A172 (cell line): ENCODE data around the gene RHNO1. TPM values are rescaled to one million over a fixed set of nuclear protein-coding genes. Genes with fewer than 3 reads are reported as not detected.

Experiments
- DNase-seq: peaks from one replicate; pipeline ENCODE4 v3.0.0-alpha.2; 2015; ENCODE audit warnings: low spot score
- total RNA-seq: library from RNA; depleted of rRNA; stranded (reverse); fragments of >200 nt; shearing (Covaris generic); gene quantifications from 2 replicates; pipeline ENCODE4 v1.2.3, GENCODE V29; 2014; rRNA removed

The RHNO1 gene
- total RNA-seq, 1 experiment from 2014 or later: 30.2 TPM

DNA sequence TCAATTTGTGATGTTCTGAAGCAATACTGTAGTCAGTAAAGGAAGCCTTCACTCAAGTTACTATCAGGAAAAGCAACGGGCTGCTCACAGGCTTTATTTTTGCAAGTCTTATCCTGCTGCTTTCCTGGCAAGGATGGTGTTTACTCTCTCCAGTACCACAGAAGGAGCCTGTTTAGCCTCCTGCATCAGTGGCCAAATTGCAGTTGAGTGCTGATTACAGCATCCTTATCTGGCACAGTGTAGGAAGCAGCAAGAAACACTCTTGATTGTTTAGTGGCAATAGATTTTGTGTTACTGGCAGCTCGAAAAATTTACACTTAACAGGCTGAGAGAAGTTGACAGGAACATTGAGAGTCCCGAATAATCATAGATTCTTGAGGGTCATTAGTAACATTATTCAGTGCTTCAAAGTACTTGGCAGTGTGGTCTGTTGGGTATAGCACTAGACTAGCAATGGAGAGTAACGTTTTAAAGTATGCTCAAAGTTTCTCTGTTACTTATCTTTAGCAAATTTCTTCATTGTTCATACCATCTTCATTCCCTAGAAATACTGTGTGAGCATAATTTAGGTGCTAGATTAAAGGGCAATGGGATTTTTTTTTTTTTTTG, 25.4 kb downstream of the RHNO1 start:
- DNase-seq: no peak

DNA sequence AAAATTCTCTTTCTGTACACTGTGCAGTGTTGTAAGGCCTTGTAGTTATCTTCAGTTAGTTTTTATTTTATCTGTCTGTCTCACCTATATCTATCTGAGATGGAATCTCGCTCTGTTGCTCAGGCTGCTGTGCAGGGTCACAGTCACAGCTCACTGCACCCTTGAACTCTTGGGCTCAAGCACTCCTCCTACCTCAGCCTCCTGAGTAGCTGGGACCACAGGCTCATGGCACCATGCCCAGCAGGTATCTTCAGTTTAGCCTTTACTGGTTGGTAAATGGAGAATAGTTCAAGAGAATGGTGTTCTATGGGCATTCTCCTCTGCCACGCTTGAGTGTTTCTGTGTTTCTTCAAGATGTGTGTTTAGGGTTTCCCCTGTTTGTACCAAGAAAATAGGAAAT, 27.2 kb downstream of the RHNO1 start:
- no peak for DNase-seq

DNA sequence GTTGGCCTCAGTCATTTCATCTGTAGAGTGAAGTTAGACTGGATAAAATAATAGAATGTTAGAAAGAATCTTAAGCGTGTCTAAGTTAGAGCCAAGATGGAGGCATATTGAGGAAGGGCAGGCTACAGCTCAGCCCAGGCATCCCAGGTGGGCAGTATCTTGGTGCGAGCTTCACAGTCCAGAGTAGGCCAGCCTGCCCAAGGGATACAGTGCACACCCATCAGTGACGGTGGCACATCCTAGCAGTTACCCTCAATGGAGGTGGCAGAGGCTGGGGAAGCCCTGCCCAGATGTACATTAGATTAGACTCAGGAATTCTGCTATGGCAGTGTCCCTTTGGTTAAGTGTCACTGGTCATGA, 35.2 kb downstream of the RHNO1 start:
- DNase-seq: no peak

DNA sequence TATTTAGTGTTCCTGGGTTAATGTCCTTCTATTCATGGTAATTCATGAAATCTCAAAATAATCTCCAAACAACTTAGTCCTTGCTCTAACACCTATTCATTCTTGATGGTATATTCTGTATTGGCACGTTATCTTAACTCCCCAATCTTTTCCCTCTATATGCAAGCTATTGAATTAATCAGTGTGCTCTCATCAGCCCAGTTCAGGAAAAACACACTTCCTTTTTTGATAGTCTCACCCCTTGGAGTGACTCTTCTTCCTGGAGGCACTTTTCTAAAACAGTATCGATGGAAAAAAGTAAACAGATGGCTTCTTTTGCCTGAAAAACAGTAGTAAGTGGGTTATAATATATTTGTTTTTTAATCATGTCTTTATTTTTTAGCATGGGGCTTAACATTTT, 42.2 kb downstream of the RHNO1 start:
- no peak for DNase-seq

DNA sequence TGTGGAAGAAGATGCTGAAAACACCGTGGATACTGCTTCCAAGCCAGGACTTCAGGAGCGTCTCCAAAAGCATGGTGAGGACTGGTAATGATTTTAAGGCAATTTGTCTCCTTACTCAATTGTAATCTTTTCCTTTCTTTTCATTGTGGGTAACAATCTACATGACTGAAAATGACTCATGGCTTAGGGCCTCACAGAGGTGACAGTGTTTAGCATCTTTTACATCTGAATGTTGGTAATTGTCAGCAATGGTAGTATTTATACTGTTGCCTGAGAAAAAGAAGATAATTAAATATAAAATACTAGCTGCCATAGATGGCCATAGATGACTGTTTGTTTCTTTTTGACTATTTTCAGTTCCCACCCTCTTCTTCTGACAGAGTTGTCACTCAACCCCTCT, 45.3 kb downstream of the RHNO1 start:
- DNase-seq: peak; percentile 23

DNA sequence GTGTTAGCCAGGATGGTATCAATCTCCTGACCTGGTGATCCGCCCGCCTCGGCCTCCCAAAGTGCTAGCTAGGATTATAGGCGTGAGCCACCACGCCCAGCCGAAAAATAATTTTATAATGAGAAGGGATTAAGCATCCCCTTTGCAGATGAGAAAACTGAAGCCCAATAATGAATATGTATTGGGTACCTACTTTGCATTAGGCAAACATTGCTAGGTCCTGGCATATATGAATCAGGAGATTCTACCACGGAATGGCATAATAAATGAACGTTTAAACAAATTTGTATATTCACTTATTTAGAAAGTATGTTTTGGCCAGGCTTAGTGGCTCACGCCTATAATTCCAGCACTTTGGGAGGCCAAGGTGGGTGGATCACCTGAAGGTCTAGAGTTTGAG, 46.0 kb downstream of the RHNO1 start:
- no peak for DNase-seq

DNA sequence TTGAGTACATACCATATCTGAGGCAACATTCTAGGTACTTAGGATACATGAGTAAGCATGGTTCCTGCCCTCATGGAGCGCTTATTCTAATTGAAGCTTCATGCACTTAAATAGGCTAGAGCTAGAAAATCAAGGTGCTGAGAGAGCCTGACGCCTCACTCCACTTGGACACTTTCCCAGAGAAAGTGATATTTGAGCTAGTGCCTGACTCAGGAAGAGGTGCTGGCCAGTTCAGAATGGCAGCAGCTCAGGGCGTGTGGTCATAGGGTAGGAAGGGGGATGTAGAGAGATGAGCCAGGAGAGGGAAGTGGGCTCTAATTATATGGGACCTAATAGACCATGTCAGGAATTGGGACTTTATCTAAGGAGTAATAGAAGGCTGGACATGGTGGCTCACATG, 47.0 kb downstream of the RHNO1 start:
- peak; percentile 10 for DNase-seq

DNA sequence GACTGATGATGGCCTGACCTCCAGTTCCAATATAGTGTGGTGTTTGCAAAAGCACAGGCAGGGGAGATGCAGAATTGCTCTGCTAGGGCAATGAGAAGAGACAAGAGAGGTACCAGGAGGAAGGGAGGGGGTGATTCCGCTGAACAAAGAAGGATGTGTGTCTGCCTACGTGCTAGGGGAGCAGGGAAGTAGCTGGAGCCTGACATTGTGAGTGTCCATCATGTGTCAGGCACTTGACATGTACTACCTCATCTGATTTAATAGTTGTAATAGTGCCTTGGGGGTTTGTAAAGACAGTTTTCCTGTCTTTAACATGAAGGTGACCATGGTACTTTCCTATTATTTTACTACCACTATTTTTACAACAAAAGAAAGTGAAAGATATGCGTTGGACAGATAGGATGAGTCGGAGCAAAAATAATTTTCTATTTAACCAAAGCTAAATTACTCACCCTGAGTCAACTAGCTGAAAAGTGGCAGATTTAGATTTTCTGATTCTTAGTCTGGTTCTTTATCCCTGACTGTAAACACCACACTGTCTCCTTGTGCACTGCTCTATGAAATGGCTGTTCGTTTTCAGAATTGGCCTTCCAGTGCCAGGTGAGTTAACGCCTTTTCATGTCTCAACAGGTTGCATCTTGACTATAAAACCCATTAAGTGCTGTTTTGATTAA, 48.4 kb downstream of the RHNO1 start:
- DNase-seq: no peak

DNA sequence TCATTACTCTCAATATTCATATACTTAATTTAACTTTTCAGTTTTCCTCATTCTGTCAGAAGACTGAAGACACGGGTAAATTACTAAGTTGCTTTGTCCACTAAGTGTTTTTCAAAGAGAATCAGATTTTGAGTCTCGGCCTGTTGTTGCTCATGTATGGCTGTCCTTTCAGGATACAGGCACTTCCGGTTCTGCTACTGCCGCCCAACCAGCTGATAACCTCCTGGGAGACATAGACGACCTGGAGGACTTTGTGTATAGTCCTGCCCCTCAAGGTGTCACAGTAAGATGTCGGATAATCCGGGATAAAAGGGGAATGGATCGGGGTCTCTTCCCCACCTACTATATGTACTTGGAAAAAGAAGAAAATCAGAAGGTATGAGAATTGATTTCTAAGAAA, 53.8 kb downstream of the RHNO1 start:
- no peak for DNase-seq

DNA sequence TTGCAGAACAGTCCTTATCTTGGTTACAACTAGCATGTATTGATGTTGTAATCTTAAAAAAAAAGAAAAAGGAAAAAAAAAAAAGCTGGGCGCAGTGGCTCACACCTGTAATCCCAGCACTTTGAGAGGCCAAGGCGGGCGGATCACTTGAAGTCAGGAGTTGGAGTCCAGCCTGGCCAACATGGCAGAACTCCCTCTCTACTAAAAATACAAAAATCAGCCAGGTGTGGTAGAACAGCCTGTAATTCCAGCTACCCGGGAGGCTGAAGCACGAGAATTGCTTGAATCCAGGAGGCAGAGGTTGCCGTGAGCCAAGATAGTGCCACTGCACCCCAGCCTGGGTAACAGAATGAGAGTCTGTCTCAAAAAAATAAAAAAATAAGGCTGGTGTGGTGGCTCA, 56.6 kb downstream of the RHNO1 start:
- no peak for DNase-seq

DNA sequence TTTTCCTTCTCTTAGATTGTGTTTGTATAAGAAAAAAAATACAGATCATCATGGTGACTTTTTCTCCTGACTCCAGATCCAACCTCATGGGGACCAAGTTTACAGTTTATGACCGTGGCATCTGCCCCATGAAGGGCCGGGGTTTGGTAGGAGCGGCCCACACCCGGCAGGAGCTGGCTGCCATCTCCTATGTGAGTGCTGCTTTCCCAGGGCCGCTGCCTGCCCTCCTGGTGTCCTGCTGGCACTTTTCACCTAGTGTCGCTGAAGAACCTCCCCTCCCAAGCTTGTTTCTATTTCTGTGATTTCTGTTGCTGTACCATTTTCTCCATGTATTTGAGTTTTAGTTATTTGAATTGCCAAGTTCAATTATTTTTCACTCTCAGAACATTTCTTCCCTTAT, 57.3 kb downstream of the RHNO1 start:
- DNase-seq: no peak

DNA sequence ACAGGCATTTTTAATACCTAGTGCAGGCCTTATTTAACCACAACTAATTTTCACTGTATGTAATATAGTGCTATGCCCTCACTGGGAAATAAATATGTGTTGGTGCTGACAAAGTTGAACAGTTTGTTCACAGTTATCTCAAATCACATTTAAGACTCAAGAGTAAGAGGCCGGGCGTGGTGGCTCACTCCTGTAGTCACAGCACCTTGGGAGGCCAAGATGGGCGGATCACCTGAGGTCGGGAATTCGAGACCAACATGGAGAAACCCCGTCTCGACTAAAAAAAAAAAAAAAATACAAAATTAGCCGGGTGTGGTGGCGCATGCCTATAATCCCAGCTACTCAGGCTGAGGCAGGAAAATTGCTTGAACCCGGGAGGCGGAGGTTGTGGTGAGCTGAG, 59.3 kb downstream of the RHNO1 start:
- no peak for DNase-seq

DNA sequence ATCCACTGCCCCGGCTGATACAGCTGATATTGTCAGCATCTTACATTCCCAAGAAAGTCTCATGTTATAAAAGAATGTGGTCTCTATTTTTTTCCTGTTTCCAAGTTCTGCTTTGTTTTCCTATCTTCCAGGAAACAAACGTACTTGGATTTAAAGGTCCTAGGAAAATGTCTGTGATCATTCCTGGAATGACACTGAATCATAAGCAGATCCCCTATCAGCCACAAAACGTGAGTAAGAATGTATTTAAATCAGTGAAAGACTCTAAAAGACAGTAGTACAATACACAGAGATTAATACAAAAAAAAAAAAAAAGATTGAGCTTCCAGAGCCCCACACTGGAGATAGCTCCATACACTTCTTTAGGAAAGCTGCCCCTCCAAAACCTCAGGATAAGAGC, 60.5 kb downstream of the RHNO1 start:
- no peak for DNase-seq

Other genes with a start within 250 kb of the RHNO1 start
- gene FKBP4, start 82.3 kb upstream of the RHNO1 start, total RNA-seq: 45.5 and 47.1 TPM in 2 replicates
- 7.2 and 23.4 TPM in 2 replicates for gene ITFG2, start 64.6 kb upstream of the RHNO1 start, total RNA-seq
- gene NRIP2, start 42.2 kb upstream of the RHNO1 start, total RNA-seq: not detected in 2 replicates
- gene TEX52, start 20.2 kb upstream of the RHNO1 start, total RNA-seq: not detected in 2 replicates
- 32.9 and 33.8 TPM in 2 replicates for gene FOXM1, start within 50 bp of the RHNO1 start, total RNA-seq
- 20.3 and 26.4 TPM in 2 replicates for gene TULP3, start 13.7 kb downstream of the RHNO1 start, total RNA-seq
- gene TEAD4, start 82.2 kb downstream of the RHNO1 start, total RNA-seq: 9.4 and 17.2 TPM in 2 replicates
- 7.0 and 10.3 TPM in 2 replicates for gene TSPAN9, start 200.2 kb downstream of the RHNO1 start, total RNA-seq